ENCODE data around the gene CTXND1. TPM values are rescaled to one million over a fixed set of nuclear protein-coding genes. Genes with fewer than 3 reads are reported as not detected.

CTXND1 gene
- total and polyA plus RNA-seq, 2 of the 4 experiments (the other 2 are of a cell fraction) = not detected

GRCh38 chr15:80185152-80185551 lies 66.9 kb downstream of the CTXND1 start:
- Histone ChIP-seq H3K18ac (ENCODE audit: low read depth, low read length) (no peak overlapping the region), H3K27ac (ENCODE audit: insufficient read depth, low read length) (no peak overlapping the region), H3K9me3 (ENCODE audit: control insufficient read depth, insufficient read depth, low read length) (no peaks in the 10 kb centered on the region), H2AK5ac (ENCODE audit: low read depth, low read length) (no peak overlapping the region), H3K56ac (ENCODE audit: extremely low read depth, insufficient read depth, low read length) (no peak overlapping the region), H2BK15ac (ENCODE audit: low read depth, low read length) (no peak overlapping the region), H3K27me3 (ENCODE audit: control insufficient read depth, insufficient read depth, low read length) (no peaks in the 10 kb centered on the region), H3K4ac (ENCODE audit: low read depth, low read length) (no peak overlapping the region), H2BK120ac (ENCODE audit: low read depth, low read length) (no peak overlapping the region), H3K4me1 (ENCODE audit: control insufficient read depth, insufficient read depth, low read length) (peaks cover 5% of the 10 kb centered on the region; the same call in 1 of the 2 replicates), H2AK9ac (replicated peaks; ENCODE audit: low read depth, low read length, poor library complexity) (no peak overlapping the region), H3K4me2 (ENCODE audit: low read depth, low read length) (no peak overlapping the region), H2BK5ac (ENCODE audit: low read depth, low read length, poor library complexity, severe bottlenecking) (no peak overlapping the region), H3K36me3 (ENCODE audit: control insufficient read depth, insufficient read depth, low read length) (peaks cover 41% of the 10 kb centered on the region), H4K8ac (ENCODE audit: low read depth in 2 of 2, low read length in 2 of 2) (no peak overlapping the region), H3K4me3 (ENCODE audit: insufficient read depth, low read depth, low read length) (no peak overlapping the region), H2BK20ac (ENCODE audit: low read depth, low read length) (no peak overlapping the region), H2AFZ (replicated peaks; ENCODE audit: low read length, poor library complexity) (no peak overlapping the region), H3K9me1 (ENCODE audit: insufficient read depth, low read length) (peaks cover 26% of the 10 kb centered on the region), H4K91ac (ENCODE audit: insufficient read depth, low read depth, low read length) (no peak overlapping the region), H4K20me1 (ENCODE audit: insufficient read depth, low read length) (no peaks in the 10 kb centered on the region), H3K9ac (ENCODE audit: low read depth, low read length) (no peak overlapping the region), H4K5ac (ENCODE audit: low read depth, low read length) (no peak overlapping the region), H3K79me1 (ENCODE audit: low read depth in 1 of 2, low read length in 2 of 2) (no peaks in the 10 kb centered on the region), H3K23ac (ENCODE audit: low read depth, low read length) (no peak overlapping the region), H3K14ac (replicated peaks; ENCODE audit: low read depth, low read length) (no peak overlapping the region)
- intact Hi-C loops (cut with micrococcal nuclease) (no loop called here), in situ Hi-C loops (cut with MboI; ENCODE audit: low sequenced_read_pairs) (no loop called here), dilution Hi-C loops (cut with HindIII; ENCODE audit: low sequenced_read_pairs, unreplicated experiment) (no loop called here)
- TF ChIP-seq CTCF (conservative IDR thresholded peaks at IDR 0.05; ENCODE audit: low read depth, low read length) (no peak), SMC3 (IDR thresholded peaks at IDR 0.05; ENCODE audit: low read depth, low read length) (no peak), NFE2L2 (IDR thresholded peaks at IDR 0.05; ENCODE audit: low read depth, low read length) (no peak), CEBPB (IDR thresholded peaks at IDR 0.05; ENCODE audit: low read depth, low read length) (no peak), RFX5 (IDR thresholded peaks at IDR 0.05; ENCODE audit: low read depth, low read length) (no peak), FOS (IDR thresholded peaks at IDR 0.05; ENCODE audit: low read depth, low read length) (no peak), BHLHE40 (IDR thresholded peaks at IDR 0.05; ENCODE audit: low read depth, low read length) (no peak), ELK1 (IDR thresholded peaks at IDR 0.05; ENCODE audit: borderline replicate concordance, low read depth, low read length) (no peak), MAZ (IDR thresholded peaks at IDR 0.05; ENCODE audit: borderline replicate concordance, low read depth, low read length) (no peak), RCOR1 (IDR thresholded peaks at IDR 0.05; ENCODE audit: insufficient replicate concordance, low read length) (no peak), MXI1 (IDR thresholded peaks at IDR 0.05; ENCODE audit: borderline replicate concordance, low read depth, low read length) (no peak), POLR2A (IDR thresholded peaks at IDR 0.05; ENCODE audit: low read depth, low read length) (no peak), CHD1 (IDR thresholded peaks at IDR 0.05; ENCODE audit: low read depth, low read length) (no peak), RAD21 (IDR thresholded peaks at IDR 0.05; ENCODE audit: low read length) (no peak)
- CTCF ChIA-PET = interaction anchor here (0.6 kb wide), 1 partner anchor 578 kb away, joined by 3 read pairs; no protein-coding TSS in a partner anchor
- ATAC-seq (ENCODE audit: low read depth) = no peak
- no TSS peak for BruUV-seq (replicated peaks)
- WGBS, 2 experiments (ENCODE audit: extremely low coverage in 2 of 2, insufficient read length in 1 of 2) = 100% methylated on average over 1 of the region's 2 CpGs; no CpG with 5 or more reads in 1 of the 2 experiments
- DNase-seq = no peak
- POLR2A ChIA-PET (ENCODE audit: unreplicated experiment) = no interaction called here

All from IMR-90 (cell line).